K562 (cell line): ENCODE data around the gene USP10. TPM values are rescaled to one million over a fixed set of nuclear protein-coding genes. Genes with fewer than 3 reads are reported as not detected.

Experiments
- GATAD2A ChIP-seq: fragments of 450-650 bp; IDR thresholded peaks from 2 replicates; pipeline ENCODE4 v1.6.1; 2017
- MAZ ChIP-seq, 2 experiments: fragments of 450-650 bp in 1 of 2; sonication (generic) in 1 of 2; formaldehyde crosslinking; IDR thresholded peaks in 1 of 2; conservative IDR thresholded peaks in 1 of 2; 2 replicates each; pipeline versions ENCODE4 v1.4.0 to v1.5.0; 2020; ENCODE audit warnings: mild to moderate bottlenecking in 1 of 2, missing genetic modification reagents in 1 of 2
- NELFE ChIP-seq: IDR thresholded peaks from 2 replicates; pipeline ENCODE4 v1.6.1; 2011; ENCODE audit warnings: mild to moderate bottlenecking; ENCODE audit not compliant: insufficient read depth, insufficient read length
- PHF20 ChIP-seq: fragments of 450-650 bp; IDR thresholded peaks from 2 replicates; pipeline ENCODE4 v1.6.1; 2018; ENCODE audit not compliant: partially characterized antibody
- PURB ChIP-seq: sonication (generic); formaldehyde crosslinking; IDR thresholded peaks from 2 replicates; pipeline ENCODE4 v1.9.0; 2021; ENCODE audit warnings: low read depth, mild to moderate bottlenecking, missing genetic modification reagents
- WHSC1 ChIP-seq: IDR thresholded peaks from one replicate; pipeline ENCODE4 v1.6.1; 2012; ENCODE audit warnings: low read length, control low read depth, inconsistent platforms
- ZNF224 ChIP-seq: sonication (generic); formaldehyde crosslinking; IDR thresholded peaks from 2 replicates; pipeline ENCODE4 v1.8.0; 2022; ENCODE audit warnings: mild to moderate bottlenecking, missing genetic modification reagents
- polyA plus RNA-seq, 8 experiments: library from polyadenylated mRNA; depleted of rRNA in 4 of 8; stranded (reverse) in 5 of 8; unstranded in 3 of 8; fragments of >200 nt; fragmentation: Nextera tagmentation in 2 of 8; fragmentation: Illumina TruSeq in 1 of 8; extraction: Ambion mirVana in 2 of 8; extraction: Trizol in 1 of 8; gene quantifications; 2 replicates each; pipeline versions ENCODE4 v1.2.1 to v1.2.3, GENCODE V29; 2011 to 2014; ENCODE audit warnings: inconsistent platforms in 1 of 8, missing spikeins in 1 of 8
- total RNA-seq, 7 experiments: library from RNA; depleted of rRNA in 6 of 7; stranded (reverse); fragments of >200 nt in 6 of 7; fragmentation: Illumina TruSeq in 2 of 7; extraction: Trizol in 2 of 7; gene quantifications; 2 replicates each; pipeline versions ENCODE4 v1.2.1 to v1.2.3, GENCODE V29; 2011 to 2021; ENCODE audit warnings: low replicate concordance in 1 of 7
- TF ChIP-seq, protein P1 (sequence below), 3 experiments: fragments of 200-800 bp in 1 of 3; fragments of 250-450 bp in 1 of 3; fragments of 450-650 bp in 1 of 3; sonication (Bioruptor Pico) in 1 of 3; sonication (Bioruptor generic) in 1 of 3; formaldehyde crosslinking in 1 of 3; IDR thresholded peaks; 2 replicates each; pipeline versions ENCODE4 v1.6.1 to v1.8.0; 2016 to 2022; ENCODE audit warnings: mild to moderate bottlenecking in 2 of 3, missing genetic modification characterization in 2 of 3, missing compliant biosample characterization in 1 of 3, moderate library complexity in 1 of 3
- TF ChIP-seq, protein P2 (sequence below): fragments of 200-400 bp; formaldehyde crosslinking; IDR thresholded peaks from 2 replicates; pipeline ENCODE4 v1.6.1; 2017; ENCODE audit warnings: mild to moderate bottlenecking, low read depth, low read length, moderate library complexity
- TF ChIP-seq, protein P3 (sequence below): IDR thresholded peaks from 3 replicates; pipeline ENCODE4 v1.6.1; 2011; ENCODE audit warnings: borderline replicate concordance, mild to moderate bottlenecking; ENCODE audit not compliant: insufficient read length, insufficient read depth
- TF ChIP-seq, protein P4 (sequence below): fragments of 450-650 bp; formaldehyde crosslinking; IDR thresholded peaks from 2 replicates; pipeline ENCODE4 v1.4.0; 2022; ENCODE audit warnings: mild to moderate bottlenecking, moderate library complexity

The USP10 gene
- total and polyA plus RNA-seq, 9 of the 15 experiments (the other 6 are each of a cell fraction or from before 2014, with no cell fraction given), result 61.7 to 197 (median 116) TPM

DNA sequence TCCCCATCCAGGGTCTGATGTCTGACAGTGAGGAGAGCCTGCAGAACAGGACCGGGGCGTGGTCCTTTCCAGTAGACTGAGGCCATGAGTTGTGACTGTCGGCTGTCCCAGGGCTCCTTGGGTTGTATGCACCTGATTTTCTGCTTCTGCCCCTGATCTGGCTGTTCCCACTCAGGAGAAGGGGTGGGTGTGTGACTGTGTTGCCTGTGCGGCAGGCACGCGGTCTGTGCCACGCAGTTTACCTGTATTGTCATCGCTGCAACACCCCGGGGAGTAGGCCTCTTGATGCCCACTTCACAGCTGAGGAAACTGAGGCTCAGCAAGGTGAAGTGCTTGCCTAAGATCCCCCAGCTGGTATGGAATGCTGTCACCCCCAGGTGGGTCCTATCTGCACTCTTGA is 121.4 kb downstream of the USP10 start (continued):
- TF ChIP-seq, protein P1, sequence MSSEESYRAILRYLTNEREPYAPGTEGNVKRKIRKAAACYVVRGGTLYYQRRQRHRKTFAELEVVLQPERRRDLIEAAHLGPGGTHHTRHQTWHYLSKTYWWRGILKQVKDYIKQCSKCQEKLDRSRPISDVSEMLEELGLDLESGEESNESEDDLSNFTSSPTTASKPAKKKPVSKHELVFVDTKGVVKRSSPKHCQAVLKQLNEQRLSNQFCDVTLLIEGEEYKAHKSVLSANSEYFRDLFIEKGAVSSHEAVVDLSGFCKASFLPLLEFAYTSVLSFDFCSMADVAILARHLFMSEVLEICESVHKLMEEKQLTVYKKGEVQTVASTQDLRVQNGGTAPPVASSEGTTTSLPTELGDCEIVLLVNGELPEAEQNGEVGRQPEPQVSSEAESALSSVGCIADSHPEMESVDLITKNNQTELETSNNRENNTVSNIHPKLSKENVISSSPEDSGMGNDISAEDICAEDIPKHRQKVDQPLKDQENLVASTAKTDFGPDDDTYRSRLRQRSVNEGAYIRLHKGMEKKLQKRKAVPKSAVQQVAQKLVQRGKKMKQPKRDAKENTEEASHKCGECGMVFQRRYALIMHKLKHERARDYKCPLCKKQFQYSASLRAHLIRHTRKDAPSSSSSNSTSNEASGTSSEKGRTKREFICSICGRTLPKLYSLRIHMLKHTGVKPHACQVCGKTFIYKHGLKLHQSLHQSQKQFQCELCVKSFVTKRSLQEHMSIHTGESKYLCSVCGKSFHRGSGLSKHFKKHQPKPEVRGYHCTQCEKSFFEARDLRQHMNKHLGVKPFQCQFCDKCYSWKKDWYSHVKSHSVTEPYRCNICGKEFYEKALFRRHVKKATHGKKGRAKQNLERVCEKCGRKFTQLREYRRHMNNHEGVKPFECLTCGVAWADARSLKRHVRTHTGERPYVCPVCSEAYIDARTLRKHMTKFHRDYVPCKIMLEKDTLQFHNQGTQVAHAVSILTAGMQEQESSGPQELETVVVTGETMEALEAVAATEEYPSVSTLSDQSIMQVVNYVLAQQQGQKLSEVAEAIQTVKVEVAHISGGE (CRISPR knock-in tag; IDR thresholded peaks at IDR 0.05), result no peak
- TF ChIP-seq, protein P2, sequence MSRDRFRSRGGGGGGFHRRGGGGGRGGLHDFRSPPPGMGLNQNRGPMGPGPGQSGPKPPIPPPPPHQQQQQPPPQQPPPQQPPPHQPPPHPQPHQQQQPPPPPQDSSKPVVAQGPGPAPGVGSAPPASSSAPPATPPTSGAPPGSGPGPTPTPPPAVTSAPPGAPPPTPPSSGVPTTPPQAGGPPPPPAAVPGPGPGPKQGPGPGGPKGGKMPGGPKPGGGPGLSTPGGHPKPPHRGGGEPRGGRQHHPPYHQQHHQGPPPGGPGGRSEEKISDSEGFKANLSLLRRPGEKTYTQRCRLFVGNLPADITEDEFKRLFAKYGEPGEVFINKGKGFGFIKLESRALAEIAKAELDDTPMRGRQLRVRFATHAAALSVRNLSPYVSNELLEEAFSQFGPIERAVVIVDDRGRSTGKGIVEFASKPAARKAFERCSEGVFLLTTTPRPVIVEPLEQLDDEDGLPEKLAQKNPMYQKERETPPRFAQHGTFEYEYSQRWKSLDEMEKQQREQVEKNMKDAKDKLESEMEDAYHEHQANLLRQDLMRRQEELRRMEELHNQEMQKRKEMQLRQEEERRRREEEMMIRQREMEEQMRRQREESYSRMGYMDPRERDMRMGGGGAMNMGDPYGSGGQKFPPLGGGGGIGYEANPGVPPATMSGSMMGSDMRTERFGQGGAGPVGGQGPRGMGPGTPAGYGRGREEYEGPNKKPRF, result no peak
- TF ChIP-seq PHF20, result no peak
- TF ChIP-seq PURB, result no peak
- no peak for TF ChIP-seq GATAD2A
- TF ChIP-seq MAZ (CRISPR knock-in tag; conservative IDR thresholded peaks at IDR 0.05 in 1 of 2, IDR thresholded peaks at IDR 0.05 in 1 of 2), result no peak
- no peak for TF ChIP-seq NELFE
- no peak for TF ChIP-seq WHSC1
- no peak for TF ChIP-seq ZNF224 (CRISPR knock-in tag)
- TF ChIP-seq, protein P3, sequence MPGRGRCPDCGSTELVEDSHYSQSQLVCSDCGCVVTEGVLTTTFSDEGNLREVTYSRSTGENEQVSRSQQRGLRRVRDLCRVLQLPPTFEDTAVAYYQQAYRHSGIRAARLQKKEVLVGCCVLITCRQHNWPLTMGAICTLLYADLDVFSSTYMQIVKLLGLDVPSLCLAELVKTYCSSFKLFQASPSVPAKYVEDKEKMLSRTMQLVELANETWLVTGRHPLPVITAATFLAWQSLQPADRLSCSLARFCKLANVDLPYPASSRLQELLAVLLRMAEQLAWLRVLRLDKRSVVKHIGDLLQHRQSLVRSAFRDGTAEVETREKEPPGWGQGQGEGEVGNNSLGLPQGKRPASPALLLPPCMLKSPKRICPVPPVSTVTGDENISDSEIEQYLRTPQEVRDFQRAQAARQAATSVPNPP, result no peak
- TF ChIP-seq, protein P4, sequence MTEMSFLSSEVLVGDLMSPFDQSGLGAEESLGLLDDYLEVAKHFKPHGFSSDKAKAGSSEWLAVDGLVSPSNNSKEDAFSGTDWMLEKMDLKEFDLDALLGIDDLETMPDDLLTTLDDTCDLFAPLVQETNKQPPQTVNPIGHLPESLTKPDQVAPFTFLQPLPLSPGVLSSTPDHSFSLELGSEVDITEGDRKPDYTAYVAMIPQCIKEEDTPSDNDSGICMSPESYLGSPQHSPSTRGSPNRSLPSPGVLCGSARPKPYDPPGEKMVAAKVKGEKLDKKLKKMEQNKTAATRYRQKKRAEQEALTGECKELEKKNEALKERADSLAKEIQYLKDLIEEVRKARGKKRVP, result no peak
